Liver (tissue), 9 donors: ENCODE results near the gene CEP164. TPM values are rescaled to one million over a fixed set of nuclear protein-coding genes. Genes with fewer than 3 reads are reported as not detected.

Experiments used
- DNase-seq: peaks from one replicate; pipeline ENCODE4 v3.0.0-alpha.2; 2017; ENCODE audit warnings: low spot score
- H3K27ac ChIP-seq, 2 donors: one replicate each; pipeline ENCODE4 v1.7.0; 2013; ENCODE audit warnings: inconsistent platforms in 2 of 2, low read length in 2 of 2, control low read depth in 1 of 2, low read depth in 1 of 2, mild to moderate bottlenecking in 1 of 2
- H3K27me3 ChIP-seq, 4 donors: one replicate each; pipeline versions ENCODE4 v1.6.1 to v1.7.0; 2013; ENCODE audit warnings: low read length in 3 of 4, inconsistent platforms in 1 of 4, mild to moderate bottlenecking in 1 of 4, moderate library complexity in 1 of 4; ENCODE audit not compliant: control insufficient read depth in 4 of 4, insufficient read depth in 4 of 4
- H3K36me3 ChIP-seq, 4 donors: one replicate each; pipeline versions ENCODE4 v1.6.1 to v1.7.0; 2013; ENCODE audit warnings: low read length in 3 of 4, mild to moderate bottlenecking in 3 of 4, low read depth in 1 of 4, moderate library complexity in 1 of 4; ENCODE audit not compliant: control insufficient read depth in 4 of 4, insufficient read depth in 3 of 4
- H3K4me1 ChIP-seq, 4 donors: one replicate each; pipeline versions ENCODE4 v1.6.1 to v1.7.0; 2013; ENCODE audit warnings: low read length in 3 of 4, mild to moderate bottlenecking in 3 of 4, moderate library complexity in 1 of 4; ENCODE audit not compliant: control insufficient read depth in 4 of 4, insufficient read depth in 4 of 4
- H3K4me3 ChIP-seq, 3 donors: one replicate each; pipeline versions ENCODE4 v1.6.1 to v1.7.0; 2013; ENCODE audit warnings: low read length in 3 of 3, control low read depth in 1 of 3, low read depth in 1 of 3, mild to moderate bottlenecking in 1 of 3
- H3K9ac ChIP-seq, 2 donors: one replicate each; pipeline ENCODE4 v1.7.0; 2013; ENCODE audit warnings: low read length in 2 of 2, mild to moderate bottlenecking in 2 of 2, moderate library complexity in 2 of 2, control low read depth in 1 of 2, low read depth in 1 of 2
- H3K9me3 ChIP-seq, 4 donors: one replicate each; pipeline versions ENCODE4 v1.6.1 to v1.7.0; 2013; ENCODE audit warnings: low read length in 3 of 4; ENCODE audit not compliant: control insufficient read depth in 4 of 4
- ATF3 ChIP-seq: IDR thresholded peaks from 2 replicates; pipeline ENCODE4 v1.6.1; 2016; ENCODE audit warnings: antibody characterized with exemption
- CTCF ChIP-seq: fragments of 150-350 bp; IDR thresholded peaks from 2 replicates; pipeline ENCODE4 v1.5.1; 2017; ENCODE audit warnings: improper control_type of control experiment, low read depth, low read length; ENCODE audit not compliant: missing input control
- EGR1 ChIP-seq, 2 donors: IDR thresholded peaks; 2 replicates each; pipeline ENCODE4 v1.6.1; 2016 to 2018; ENCODE audit warnings: antibody characterized with exemption in 2 of 2, low read depth in 2 of 2
- FOXA1 ChIP-seq: IDR thresholded peaks from 2 replicates; pipeline ENCODE4 v1.6.1; 2016; ENCODE audit warnings: antibody characterized with exemption
- FOXA2 ChIP-seq: IDR thresholded peaks from 2 replicates; pipeline ENCODE4 v1.6.1; 2016; ENCODE audit warnings: antibody characterized with exemption
- GABPA ChIP-seq, 2 donors: IDR thresholded peaks in 1 of 2; conservative IDR thresholded peaks in 1 of 2; 2 replicates each; pipeline ENCODE4 v1.6.1; 2016; ENCODE audit warnings: antibody characterized with exemption in 2 of 2, mild to moderate bottlenecking in 1 of 2, moderate library complexity in 1 of 2
- HNF4A ChIP-seq, 2 donors: conservative IDR thresholded peaks; 2 replicates each; pipeline ENCODE4 v1.6.1; 2016; ENCODE audit warnings: antibody characterized with exemption in 2 of 2, mild to moderate bottlenecking in 2 of 2
- HNF4G ChIP-seq: IDR thresholded peaks from 2 replicates; pipeline ENCODE4 v1.6.1; 2016; ENCODE audit warnings: antibody characterized with exemption
- JUND ChIP-seq, 2 donors: IDR thresholded peaks; 2 replicates each; pipeline ENCODE4 v1.6.1; 2016; ENCODE audit warnings: antibody characterized with exemption in 2 of 2
- MAX ChIP-seq: IDR thresholded peaks from 2 replicates; pipeline ENCODE4 v1.6.1; 2016; ENCODE audit warnings: antibody characterized with exemption
- RAD21 ChIP-seq, 2 donors: IDR thresholded peaks; 2 replicates each; pipeline ENCODE4 v1.6.1; 2016; ENCODE audit warnings: antibody characterized with exemption in 2 of 2, mild to moderate bottlenecking in 2 of 2
- RXRA ChIP-seq, 2 donors: IDR thresholded peaks; 2 replicates each; pipeline ENCODE4 v1.6.1; 2017 to 2018; ENCODE audit warnings: antibody characterized with exemption in 2 of 2, mild to moderate bottlenecking in 1 of 2
- SP1 ChIP-seq: IDR thresholded peaks from 2 replicates; pipeline ENCODE4 v1.6.1; 2018; ENCODE audit warnings: antibody characterized with exemption, mild to moderate bottlenecking
- TAF1 ChIP-seq: conservative IDR thresholded peaks from 2 replicates; pipeline ENCODE4 v1.6.1; 2016; ENCODE audit warnings: antibody characterized with exemption, mild to moderate bottlenecking
- YY1 ChIP-seq: IDR thresholded peaks from 2 replicates; pipeline ENCODE4 v1.6.1; 2016; ENCODE audit warnings: antibody characterized with exemption, mild to moderate bottlenecking
- ZBTB33 ChIP-seq: IDR thresholded peaks from 2 replicates; pipeline ENCODE4 v1.6.1; 2016; ENCODE audit warnings: antibody characterized with exemption
- WGBS: extraction: QIAGEN DNeasy Blood & Tissue Kit; methylation state at CpG from one replicate; pipeline ENCODE4 v1.1.7; 2013; 5-methylcytosine and 5-hydroxymethylcytosine counted together
- polyA plus RNA-seq, 2 donors: library from polyadenylated mRNA; stranded (reverse) in 1 of 2; unstranded in 1 of 2; fragments of 200-250 nt in 1 of 2; fragments of >200 nt in 1 of 2; fragmentation: Nextera tagmentation in 1 of 2; extraction: Ambion mirVana in 1 of 2; gene quantifications; one replicate each; pipeline versions ENCODE4 v1.2.1 to v1.2.3, GENCODE V29; 2013 to 2015
- total RNA-seq, 2 donors: library from RNA; depleted of rRNA; stranded (reverse); fragments of >200 nt; gene quantifications; one replicate each; pipeline ENCODE4 v1.2.3, GENCODE V29; 2014
- TF ChIP-seq, protein P1 (sequence below): IDR thresholded peaks from 2 replicates; pipeline ENCODE4 v1.6.1; 2016; ENCODE audit warnings: antibody characterized with exemption, mild to moderate bottlenecking
- donor health status: healthy.
- donor health status: healthy.
- donor health status: healthy.
- donor health status: healthy.
- donor health status: healthy.

The CEP164 gene
- total and polyA plus RNA-seq, 4 donors: 4.1 to 12.3 (median 5.9) TPM

DNA sequence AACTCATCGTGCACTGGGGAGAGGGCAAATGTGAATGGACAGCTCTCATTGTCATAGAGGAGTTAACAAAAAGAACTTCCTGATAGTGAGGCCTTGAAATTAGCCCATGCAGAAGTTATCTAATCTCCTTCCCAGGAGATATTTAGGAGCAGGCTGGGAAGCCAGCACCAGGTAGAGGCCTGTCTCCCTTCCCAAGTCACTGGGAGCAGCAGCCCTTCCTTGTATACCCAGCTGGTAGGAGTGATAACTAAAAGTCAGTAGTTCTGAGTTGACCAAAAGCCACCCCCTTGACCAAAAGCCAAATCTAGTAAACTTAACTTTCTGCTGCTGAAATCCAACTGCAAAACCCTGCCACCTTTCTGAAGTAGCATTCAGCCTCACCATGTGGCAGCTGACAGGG is 37.9 kb upstream of the CEP164 start:
- TF ChIP-seq SP1 (no peak), ZBTB33 (no peak), TAF1 (no peak), YY1 (no peak), EGR1 (IDR thresholded peaks at IDR 0.05; ENCODE audit: low read depth in 2 of 2) (no peak), RAD21 (IDR thresholded peaks at IDR 0.05) (no peak), MAX (no peak), RXRA (IDR thresholded peaks at IDR 0.05) (no peak), HNF4G (no peak), FOXA1 (no peak), JUND (IDR thresholded peaks at IDR 0.05) (no peak), HNF4A (conservative IDR thresholded peaks at IDR 0.05) (no peak), GABPA (IDR thresholded peaks at IDR 0.05 in 1 of 2, conservative IDR thresholded peaks at IDR 0.05 in 1 of 2) (no peak), CTCF (no peak), FOXA2 (no peak)
- TF ChIP-seq, protein P1, sequence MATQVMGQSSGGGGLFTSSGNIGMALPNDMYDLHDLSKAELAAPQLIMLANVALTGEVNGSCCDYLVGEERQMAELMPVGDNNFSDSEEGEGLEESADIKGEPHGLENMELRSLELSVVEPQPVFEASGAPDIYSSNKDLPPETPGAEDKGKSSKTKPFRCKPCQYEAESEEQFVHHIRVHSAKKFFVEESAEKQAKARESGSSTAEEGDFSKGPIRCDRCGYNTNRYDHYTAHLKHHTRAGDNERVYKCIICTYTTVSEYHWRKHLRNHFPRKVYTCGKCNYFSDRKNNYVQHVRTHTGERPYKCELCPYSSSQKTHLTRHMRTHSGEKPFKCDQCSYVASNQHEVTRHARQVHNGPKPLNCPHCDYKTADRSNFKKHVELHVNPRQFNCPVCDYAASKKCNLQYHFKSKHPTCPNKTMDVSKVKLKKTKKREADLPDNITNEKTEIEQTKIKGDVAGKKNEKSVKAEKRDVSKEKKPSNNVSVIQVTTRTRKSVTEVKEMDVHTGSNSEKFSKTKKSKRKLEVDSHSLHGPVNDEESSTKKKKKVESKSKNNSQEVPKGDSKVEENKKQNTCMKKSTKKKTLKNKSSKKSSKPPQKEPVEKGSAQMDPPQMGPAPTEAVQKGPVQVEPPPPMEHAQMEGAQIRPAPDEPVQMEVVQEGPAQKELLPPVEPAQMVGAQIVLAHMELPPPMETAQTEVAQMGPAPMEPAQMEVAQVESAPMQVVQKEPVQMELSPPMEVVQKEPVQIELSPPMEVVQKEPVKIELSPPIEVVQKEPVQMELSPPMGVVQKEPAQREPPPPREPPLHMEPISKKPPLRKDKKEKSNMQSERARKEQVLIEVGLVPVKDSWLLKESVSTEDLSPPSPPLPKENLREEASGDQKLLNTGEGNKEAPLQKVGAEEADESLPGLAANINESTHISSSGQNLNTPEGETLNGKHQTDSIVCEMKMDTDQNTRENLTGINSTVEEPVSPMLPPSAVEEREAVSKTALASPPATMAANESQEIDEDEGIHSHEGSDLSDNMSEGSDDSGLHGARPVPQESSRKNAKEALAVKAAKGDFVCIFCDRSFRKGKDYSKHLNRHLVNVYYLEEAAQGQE: no peak
- H3K36me3 ChIP-seq: peaks cover 14 to 66% (median 33%) of the 10 kb centered on the region in 4 donors
- no peak for DNase-seq
- H3K27ac ChIP-seq: no peak overlapping the region
- no peaks in the 10 kb centered on the region for H3K9me3 ChIP-seq
- H3K4me3 ChIP-seq: no peak overlapping the region
- no peak overlapping the region for H3K9ac ChIP-seq
- WGBS: 96% methylated on average over 1 of the region's 1 CpG
- H3K4me1 ChIP-seq: no peaks in the 10 kb centered on the region
- no peaks in the 10 kb centered on the region for H3K27me3 ChIP-seq

DNA sequence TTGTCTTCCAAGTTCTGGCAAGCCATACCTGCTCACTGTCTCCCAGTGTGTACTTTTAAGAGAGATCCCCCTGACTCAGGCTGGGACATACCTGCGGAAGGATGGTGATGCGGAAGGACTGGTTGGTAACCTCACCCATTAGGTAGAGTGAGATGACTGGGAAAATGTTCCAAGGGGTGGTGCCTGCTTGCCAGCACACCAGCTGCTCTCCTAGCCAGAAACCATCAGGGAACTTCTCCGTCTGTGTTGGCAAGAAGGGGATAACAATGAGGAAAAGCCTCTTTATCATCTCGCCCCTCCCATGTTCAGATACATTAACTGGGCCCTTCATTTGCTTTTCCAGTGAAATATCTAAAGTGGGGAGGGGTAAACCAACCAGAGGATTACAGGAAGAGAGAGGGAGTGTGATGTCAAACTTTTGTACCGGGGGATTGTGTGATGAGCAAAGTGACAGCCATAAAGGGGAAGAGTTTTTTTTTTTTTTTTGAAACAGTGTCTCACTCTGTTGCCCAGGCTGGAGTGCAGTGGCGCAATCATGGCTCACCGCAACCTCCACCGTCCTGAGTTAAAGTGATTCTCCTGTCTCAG is 36.8 kb upstream of the CEP164 start, which contains the start of gene BACE1-AS:
Gene BACE1-AS (plus strand): TSS at position 538 of the 588 bp plus-strand sequence.
- 96% methylated on average over 8 of the region's 8 CpGs for WGBS
- no peaks in the 10 kb centered on the region for H3K9me3 ChIP-seq
- H3K27me3 ChIP-seq: no peaks in the 10 kb centered on the region
- H3K36me3 ChIP-seq: peaks cover 14 to 71% (median 29%) of the 10 kb centered on the region in 4 donors
- H3K4me1 ChIP-seq: no peaks in the 10 kb centered on the region
- no peak within 1 kb of the TSS for H3K9ac ChIP-seq
- no peak within 1 kb of the TSS for H3K4me3 ChIP-seq
- H3K27ac ChIP-seq: no peak within 1 kb of the TSS
- no peak for DNase-seq
- TF ChIP-seq JUND (IDR thresholded peaks at IDR 0.05): no peak
- no peak for TF ChIP-seq MAX
- TF ChIP-seq RAD21 (IDR thresholded peaks at IDR 0.05): no peak
- TF ChIP-seq HNF4G: no peak
- no peak for TF ChIP-seq HNF4A (conservative IDR thresholded peaks at IDR 0.05)
- no peak for TF ChIP-seq FOXA2
- no peak for TF ChIP-seq ATF3
- TF ChIP-seq EGR1 (IDR thresholded peaks at IDR 0.05; ENCODE audit: low read depth in 2 of 2): no peak
- TF ChIP-seq, protein P1: no peak
- TF ChIP-seq SP1: no peak
- TF ChIP-seq FOXA1: no peak
- TF ChIP-seq ZBTB33: no peak
